Measurements from ENCODE around the gene TMEM40. TPM values are rescaled to one million over a fixed set of nuclear protein-coding genes. Genes with fewer than 3 reads are reported as not detected.

Gene TMEM40
- total RNA-seq, 1 donor from 2014 or later = 7.8 TPM

DNA sequence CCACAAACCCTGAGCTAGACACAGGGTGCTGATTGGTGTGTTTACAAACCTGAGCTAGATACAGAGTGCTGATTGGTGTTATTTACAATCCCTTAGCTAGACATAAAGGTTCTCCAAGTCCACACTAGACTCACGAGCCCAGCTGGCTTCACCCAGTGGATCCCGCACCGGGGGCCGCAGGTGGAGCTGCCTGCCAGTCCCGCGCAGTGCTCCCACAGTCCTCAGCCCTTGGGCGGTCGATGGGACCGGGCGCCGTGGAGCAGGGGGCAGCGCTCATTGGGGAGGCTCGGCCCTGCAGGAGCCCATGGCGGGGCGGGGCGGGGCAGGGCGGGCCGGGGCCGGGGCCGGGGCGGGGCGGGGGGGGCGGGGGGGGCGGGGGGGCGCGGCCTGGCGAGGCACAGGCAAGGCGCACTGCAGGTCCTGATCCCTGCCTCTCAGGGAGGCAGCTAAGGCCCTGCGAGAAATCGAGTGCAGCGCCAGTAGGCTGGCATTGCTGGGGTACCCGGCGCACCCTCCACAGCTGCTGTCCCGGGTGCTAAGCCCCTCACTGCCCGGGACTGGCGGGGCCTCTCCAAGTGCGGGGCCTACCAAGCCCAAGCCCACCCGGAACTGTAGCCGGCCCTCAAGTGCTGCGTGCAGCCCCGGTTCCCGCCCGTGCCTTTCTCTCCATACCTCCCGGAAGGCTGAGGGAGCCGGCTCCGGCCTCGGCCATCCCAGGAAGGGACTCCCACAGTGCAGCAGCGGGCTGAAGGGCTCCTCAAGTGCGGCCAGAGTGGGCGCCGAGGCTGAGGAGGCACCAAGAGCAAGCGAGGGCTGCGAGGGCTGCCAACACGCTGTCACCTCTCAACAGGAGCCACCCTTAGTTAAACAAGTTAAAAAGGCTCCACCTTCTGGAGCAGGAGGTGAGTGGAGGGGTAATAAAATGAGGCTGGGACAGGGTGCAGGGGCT is 9.8 kb upstream of the TMEM40 start:
- Mint-ChIP-seq H3K9me3 (no peaks in the 10 kb centered on the region), H3K4me3 (no peak overlapping the region), H3K27me3 (ENCODE audit: low read depth) (no peaks in the 10 kb centered on the region), H3K27ac (no peak overlapping the region), H3K4me1 (peaks cover 10% of the 10 kb centered on the region), H3K36me3 (no peaks in the 10 kb centered on the region)
- DNase-seq (ENCODE audit: low spot score in 2 of 2, unreplicated experiment in 2 of 2) = no peak
- no peak for TF ChIP-seq CTCF (IDR thresholded peaks at IDR 0.05; ENCODE audit: unreplicated experiment)

- H3K9me3 Mint-ChIP-seq = no peaks in the 10 kb centered on the region
- H3K27ac Mint-ChIP-seq = no peak overlapping the region
- TF ChIP-seq CTCF (IDR thresholded peaks at IDR 0.05; ENCODE audit: unreplicated experiment) = no peak
- H3K4me1 Mint-ChIP-seq = peaks cover 5% of the 10 kb centered on the region
- no peaks in the 10 kb centered on the region for H3K36me3 Mint-ChIP-seq
- DNase-seq (ENCODE audit: low spot score in 2 of 2, unreplicated experiment in 2 of 2) = no peak
- no peak overlapping the region for H3K4me3 Mint-ChIP-seq
- H3K27me3 Mint-ChIP-seq (ENCODE audit: low read depth) = no peaks in the 10 kb centered on the region
These were observed 7.5 kb upstream of the TMEM40 start for GRCh38 chr3:12766541-12766940.

- Mint-ChIP-seq H3K36me3 (no peaks in the 10 kb centered on the region), H3K4me1 (peaks cover 22% of the 10 kb centered on the region), H3K27me3 (ENCODE audit: low read depth) (no peaks in the 10 kb centered on the region), H3K4me3 (no peak overlapping the region), H3K27ac (no peak overlapping the region), H3K9me3 (no peaks in the 10 kb centered on the region)
- TF ChIP-seq CTCF (IDR thresholded peaks at IDR 0.05; ENCODE audit: unreplicated experiment) = no peak
- no peak for DNase-seq (ENCODE audit: low spot score in 2 of 2, unreplicated experiment in 2 of 2)
These were observed 5.2 kb upstream of the TMEM40 start for GRCh38 chr3:12764171-12764776.

- no peak for DNase-seq (ENCODE audit: low spot score in 2 of 2, unreplicated experiment in 2 of 2)
- Mint-ChIP-seq H3K36me3 (no peaks in the 10 kb centered on the region), H3K27ac (peak overlapping the region; percentile 99), H3K9me3 (no peaks in the 10 kb centered on the region), H3K4me3 (peak overlapping the region; percentile 16), H3K4me1 (peaks cover 39% of the 10 kb centered on the region), H3K27me3 (ENCODE audit: low read depth) (no peaks in the 10 kb centered on the region)
- TF ChIP-seq CTCF (IDR thresholded peaks at IDR 0.05; ENCODE audit: unreplicated experiment) = no peak
These were observed 870 bp upstream of the TMEM40 start for GRCh38 chr3:12759693-12760565.

GRCh38 chr3:12758025-12758781 is 856 bp downstream of the TMEM40 start:
- Mint-ChIP-seq H3K4me3 (peak overlapping the region; percentile 0), H3K36me3 (no peaks in the 10 kb centered on the region), H3K4me1 (peaks cover 36% of the 10 kb centered on the region), H3K9me3 (no peaks in the 10 kb centered on the region), H3K27me3 (ENCODE audit: low read depth) (no peaks in the 10 kb centered on the region), H3K27ac (peak overlapping the region; percentile 99)
- no peak for TF ChIP-seq CTCF (IDR thresholded peaks at IDR 0.05; ENCODE audit: unreplicated experiment)
- DNase-seq (ENCODE audit: low spot score in 2 of 2, unreplicated experiment in 2 of 2) = no peak

Data from mesothelial cell of epicardium (in vitro differentiated cells).